HG03095 (cell line): ENCODE results near the gene RBM24.

Source experiments
- ATAC-seq: cut with Tn5 transposase; IDR thresholded peaks from one replicate; pipeline ENCODE4 v1.9.1; 2021; ENCODE audit warnings: moderate library complexity; ENCODE audit not compliant: unreplicated experiment

The RBM24 gene

DNA sequence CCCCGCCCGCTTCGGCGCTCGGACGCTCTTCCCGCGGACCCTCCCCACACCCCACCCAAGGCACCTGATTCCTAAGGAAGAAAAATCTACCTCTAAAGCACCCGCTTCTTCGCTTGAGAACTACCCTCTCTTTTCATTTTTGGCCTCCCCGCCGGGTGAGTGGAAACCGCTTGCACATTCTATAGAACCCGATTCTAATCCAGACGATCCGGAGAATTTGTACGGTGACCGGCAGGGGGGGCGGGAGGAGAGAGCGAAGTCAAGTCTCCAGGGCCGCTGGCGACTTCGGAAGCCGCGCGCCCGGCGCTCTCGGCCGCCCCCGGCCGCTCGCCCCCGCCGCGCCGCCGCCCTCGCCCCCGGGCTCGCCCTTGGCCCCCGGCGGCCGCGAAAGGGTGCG is at the start of gene RBM24:
TSS of gene RBM24 (plus strand) at position 262 of the 397 bp plus-strand sequence. CDS start 221 bp downstream, outside the sequence.
- no peak for ATAC-seq

DNA sequence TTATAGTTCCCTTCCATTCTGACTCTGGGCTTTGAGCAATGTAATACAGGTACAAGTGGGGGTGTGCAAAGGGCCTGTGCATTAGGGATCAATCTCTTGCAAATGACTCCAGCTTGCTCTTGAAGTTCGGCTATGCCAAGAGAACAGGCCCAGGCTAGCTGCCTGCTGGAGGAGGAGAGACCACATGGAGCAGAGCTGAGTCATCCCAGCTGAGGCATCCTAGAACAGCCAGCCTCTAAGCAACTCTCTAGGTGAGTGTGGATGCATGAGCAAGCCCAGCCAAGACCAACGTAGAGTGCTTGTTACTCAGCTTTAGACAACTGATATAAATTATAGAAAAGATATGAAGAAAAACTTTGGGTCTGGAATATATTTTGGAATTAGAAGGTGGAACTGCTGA is 47.6 kb upstream of the RBM24 start:
- ATAC-seq = no peak

GRCh38 chr6:17237246-17237645 is 43.9 kb upstream of the RBM24 start:
- no peak for ATAC-seq

- ATAC-seq = no peak
Measured at GRCh38 chr6:17239260-17239659, 41.9 kb upstream of the RBM24 start.

- ATAC-seq = no peak
Measured at GRCh38 chr6:17240803-17241500, 40.2 kb upstream of the RBM24 start.

GRCh38 chr6:17242087-17242486 is 39.1 kb upstream of the RBM24 start:
- ATAC-seq = no peak

GRCh38 chr6:17250237-17250636 is 30.9 kb upstream of the RBM24 start:
- no peak for ATAC-seq

DNA sequence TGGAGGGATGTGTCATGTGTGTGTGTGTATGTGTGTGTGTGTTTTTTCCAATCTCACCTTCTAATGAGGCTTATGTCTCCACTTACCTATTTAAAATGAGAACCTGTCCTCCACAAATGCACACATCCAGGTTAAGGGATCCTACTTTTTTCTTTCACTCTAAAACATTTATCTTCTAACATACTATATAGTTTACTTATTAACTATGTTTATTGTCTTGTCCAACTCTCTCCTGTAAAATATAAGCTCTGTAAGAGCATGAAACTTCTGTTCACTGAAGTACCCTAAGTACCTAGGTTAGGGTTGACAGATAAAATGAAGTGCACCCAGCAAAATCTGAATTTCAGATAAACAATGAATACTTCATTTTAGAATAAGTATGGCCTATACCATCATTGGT is 29.2 kb upstream of the RBM24 start:
- no peak for ATAC-seq

- ATAC-seq = no peak
Measured at GRCh38 chr6:17258749-17259148, 22.4 kb upstream of the RBM24 start.

GRCh38 chr6:17265570-17265969 is 15.6 kb upstream of the RBM24 start:
- no peak for ATAC-seq

GRCh38 chr6:17267566-17267965 is 13.6 kb upstream of the RBM24 start:
- no peak for ATAC-seq

GRCh38 chr6:17268114-17268513 is 13.0 kb upstream of the RBM24 start:
- ATAC-seq = no peak

- no peak for ATAC-seq
Measured at GRCh38 chr6:17269840-17270239, 11.3 kb upstream of the RBM24 start.

- no peak for ATAC-seq
Measured at GRCh38 chr6:17271628-17272027, 9.5 kb upstream of the RBM24 start.

GRCh38 chr6:17276766-17277165 is 4.4 kb upstream of the RBM24 start:
- ATAC-seq = no peak

DNA sequence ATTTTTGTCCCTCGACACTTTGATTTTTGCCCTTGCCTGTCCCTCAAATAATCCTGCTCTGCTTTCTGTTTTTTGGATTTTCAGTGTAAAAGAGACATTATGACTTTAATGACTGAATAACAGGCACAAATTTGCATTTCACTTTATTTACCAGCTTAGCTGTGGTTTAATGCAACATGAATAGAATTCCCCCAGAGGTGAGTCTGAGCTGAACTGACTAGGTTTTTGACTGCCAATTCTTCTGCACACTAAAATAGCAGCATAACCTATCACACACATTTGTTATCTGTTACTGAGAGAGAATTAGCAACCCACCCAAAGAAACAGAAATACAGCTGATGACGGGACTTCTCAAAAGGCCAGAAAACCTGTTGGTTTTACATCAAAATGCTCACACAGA is 3.9 kb upstream of the RBM24 start:
- ATAC-seq = no peak

DNA sequence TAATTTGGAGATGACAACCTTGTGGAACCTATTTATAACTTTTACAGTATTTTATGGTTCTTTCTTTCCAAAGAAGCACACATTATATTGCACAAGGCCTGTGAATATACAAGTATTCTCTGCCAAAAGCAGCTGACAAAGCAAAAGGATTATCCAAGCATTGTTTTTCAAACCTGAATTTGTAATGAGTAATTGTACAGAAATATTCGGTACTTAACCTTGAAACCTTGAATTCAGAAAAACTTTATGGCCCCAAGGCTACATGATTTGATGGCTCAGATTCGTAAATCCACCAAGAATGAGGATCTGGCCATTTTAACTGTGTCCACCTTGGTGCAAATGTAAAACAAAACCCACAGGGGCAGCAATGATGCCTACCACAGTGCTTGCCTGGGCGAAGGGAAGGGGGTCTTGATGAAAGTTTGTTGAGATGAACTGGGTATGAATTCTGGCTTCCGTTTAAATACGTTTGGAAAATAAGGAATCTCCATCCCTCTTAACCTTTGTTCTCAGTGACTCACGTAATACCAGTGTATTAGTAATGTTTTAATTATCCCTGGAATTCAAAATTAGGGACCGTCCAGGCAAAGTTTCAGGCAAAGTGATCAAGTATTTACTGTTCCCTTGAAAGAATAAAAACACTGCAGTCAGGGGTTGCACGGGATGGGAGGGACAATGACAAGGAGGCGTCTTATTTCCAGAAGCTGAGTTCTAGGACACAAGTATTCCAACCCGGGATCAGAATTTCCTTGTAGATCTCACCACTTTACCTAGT is 2.7 kb upstream of the RBM24 start:
- no peak for ATAC-seq

GRCh38 chr6:17280138-17280537 is 1.0 kb upstream of the RBM24 start:
- no peak for ATAC-seq

- no peak for ATAC-seq
Measured at GRCh38 chr6:17280552-17281090, 540 bp upstream of the RBM24 start.

DNA sequence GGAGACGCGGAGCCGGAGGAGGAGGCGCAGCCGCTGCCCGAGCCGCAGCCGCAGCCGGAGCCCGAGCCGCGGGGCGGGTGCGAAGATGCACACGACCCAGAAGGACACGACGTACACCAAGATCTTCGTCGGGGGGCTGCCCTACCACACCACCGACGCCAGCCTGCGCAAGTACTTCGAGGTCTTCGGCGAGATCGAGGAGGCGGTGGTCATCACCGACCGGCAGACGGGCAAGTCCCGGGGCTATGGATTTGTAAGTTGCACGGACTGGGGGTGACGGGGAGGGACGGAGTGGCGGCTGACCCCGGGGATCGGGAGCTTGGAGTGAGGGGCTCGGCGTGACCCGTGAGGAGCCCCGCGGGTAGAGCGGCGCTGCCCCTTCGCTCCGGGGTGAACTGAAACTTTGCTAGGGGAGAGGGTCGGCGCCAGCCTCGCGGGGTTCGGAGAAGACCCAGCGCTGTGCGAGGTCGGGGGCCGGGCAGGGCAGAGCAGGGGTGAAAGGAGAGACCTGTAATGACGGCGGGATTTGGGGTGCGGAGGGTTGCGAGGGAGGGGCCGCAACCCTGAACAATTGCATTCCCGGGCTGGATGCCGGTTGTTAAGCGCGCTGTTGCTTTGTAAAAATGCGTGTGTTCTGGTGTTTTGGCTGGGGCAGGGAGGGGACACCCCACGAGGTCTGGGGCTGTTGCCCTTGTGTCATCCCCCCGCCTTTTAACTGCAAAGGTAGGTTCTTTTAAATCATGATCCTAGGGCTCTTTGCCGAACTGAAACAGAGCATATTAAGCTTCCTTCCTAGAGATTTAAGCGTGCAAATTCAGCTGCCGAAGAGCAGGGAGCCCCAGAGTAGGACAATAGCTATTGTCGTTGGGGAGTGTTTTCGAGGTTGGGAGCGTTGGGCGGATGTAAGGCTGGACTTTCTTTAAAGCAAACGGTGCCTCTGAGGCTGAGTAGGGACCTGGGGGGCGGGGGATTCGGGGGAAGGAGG is 628 bp downstream of the RBM24 start:
- no peak for ATAC-seq

DNA sequence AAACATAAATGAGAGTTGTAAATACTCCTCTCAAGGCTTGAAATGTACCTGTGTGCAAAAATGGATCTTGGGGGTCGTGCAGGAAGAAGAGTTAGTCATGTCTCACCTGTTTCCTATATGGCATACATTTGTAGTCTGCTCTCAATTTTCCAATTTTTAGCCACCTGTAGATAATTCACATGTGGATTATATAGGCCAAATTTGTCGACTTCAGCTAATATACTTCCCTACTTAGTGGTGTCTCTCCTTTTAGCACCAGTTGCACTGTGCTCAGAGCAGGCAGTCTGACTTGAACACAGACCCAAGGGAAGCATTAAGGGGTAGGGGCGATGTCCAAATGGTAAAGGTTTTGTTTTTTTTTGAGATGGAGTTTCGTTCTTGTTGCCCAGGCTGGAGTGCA is 1.9 kb downstream of the RBM24 start:
- ATAC-seq = no peak
